MM.1S (cell line): ENCODE data around the gene NOS3.

ENCODE experiments used
- CTCF ChIP-seq: fragments of 300-600 bp; sonication (generic); IDR thresholded peaks from 2 replicates; pipeline ENCODE4 v1.5.1; 2016; ENCODE audit warnings: antibody characterized with exemption, low read length, mixed read lengths
- EZH2 ChIP-seq: fragments of 300-600 bp; sonication (generic); optimal IDR thresholded peaks from 2 replicates; pipeline ENCODE3; 2017; ENCODE audit warnings: low read depth, mild to moderate bottlenecking, antibody characterized with exemption, low read length, mixed read lengths
- EZH2phosphoT487 ChIP-seq: fragments of 300-600 bp; sonication (generic); IDR thresholded peaks from 2 replicates; pipeline ENCODE4 v1.6.1; 2018; ENCODE audit warnings: antibody characterized with exemption, low read length

- TF ChIP-seq EZH2 (no peak), EZH2phosphoT487 (no peak), CTCF (no peak)
Measured at GRCh38 chr7:150949564-150949963, 41.3 kb upstream of the NOS3 start.
